ENCODE results near the gene GNPTAB.

DNA sequence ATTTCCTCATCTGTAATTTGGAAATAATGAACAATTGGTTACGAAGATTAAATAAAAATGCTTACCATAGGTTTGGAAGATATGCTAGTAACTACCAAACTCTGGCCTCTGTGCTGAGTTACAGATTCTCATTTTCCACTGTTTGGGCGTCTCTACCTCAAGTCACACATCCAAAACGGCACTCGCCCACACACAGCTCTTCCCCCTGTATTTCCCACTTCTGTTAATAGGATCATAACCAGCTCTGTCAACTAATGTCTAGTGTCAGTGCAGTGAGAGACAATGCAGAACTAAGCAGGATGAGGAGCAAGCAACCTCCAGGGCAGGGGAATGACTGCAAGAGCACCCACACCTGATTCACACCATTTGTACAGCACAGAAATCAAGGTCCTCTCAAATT, 80.6 kb downstream of the GNPTAB start:
- TF ChIP-seq GABPA (IDR thresholded peaks at IDR 0.05; ENCODE audit: borderline replicate concordance, insufficient read depth, low read length) (no peak), POU5F1 (IDR thresholded peaks at IDR 0.05; ENCODE audit: low read depth, low read length) (no peak), SAP30 (IDR thresholded peaks at IDR 0.05; ENCODE audit: insufficient read depth, insufficient replicate concordance, low read length) (no peak), POLR2A (IDR thresholded peaks at IDR 0.05; ENCODE audit: control extremely low read depth in 1 of 2, low read depth in 2 of 2, low read length in 2 of 2) (no peak), EP300 (IDR thresholded peaks at IDR 0.05; ENCODE audit: borderline replicate concordance in 1 of 2, low read depth in 2 of 2, low read length in 2 of 2) (no peak), POLR2AphosphoS5 (IDR thresholded peaks at IDR 0.05; ENCODE audit: low read depth, low read length) (no peak), SP2 (IDR thresholded peaks at IDR 0.05; ENCODE audit: low read length) (no peak), EGR1 (IDR thresholded peaks at IDR 0.05; ENCODE audit: borderline replicate concordance, low read depth, low read length) (no peak)
- TF ChIP-seq, protein P1, sequence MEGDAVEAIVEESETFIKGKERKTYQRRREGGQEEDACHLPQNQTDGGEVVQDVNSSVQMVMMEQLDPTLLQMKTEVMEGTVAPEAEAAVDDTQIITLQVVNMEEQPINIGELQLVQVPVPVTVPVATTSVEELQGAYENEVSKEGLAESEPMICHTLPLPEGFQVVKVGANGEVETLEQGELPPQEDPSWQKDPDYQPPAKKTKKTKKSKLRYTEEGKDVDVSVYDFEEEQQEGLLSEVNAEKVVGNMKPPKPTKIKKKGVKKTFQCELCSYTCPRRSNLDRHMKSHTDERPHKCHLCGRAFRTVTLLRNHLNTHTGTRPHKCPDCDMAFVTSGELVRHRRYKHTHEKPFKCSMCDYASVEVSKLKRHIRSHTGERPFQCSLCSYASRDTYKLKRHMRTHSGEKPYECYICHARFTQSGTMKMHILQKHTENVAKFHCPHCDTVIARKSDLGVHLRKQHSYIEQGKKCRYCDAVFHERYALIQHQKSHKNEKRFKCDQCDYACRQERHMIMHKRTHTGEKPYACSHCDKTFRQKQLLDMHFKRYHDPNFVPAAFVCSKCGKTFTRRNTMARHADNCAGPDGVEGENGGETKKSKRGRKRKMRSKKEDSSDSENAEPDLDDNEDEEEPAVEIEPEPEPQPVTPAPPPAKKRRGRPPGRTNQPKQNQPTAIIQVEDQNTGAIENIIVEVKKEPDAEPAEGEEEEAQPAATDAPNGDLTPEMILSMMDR (IDR thresholded peaks at IDR 0.05; ENCODE audit: control extremely low read depth in 1 of 3, insufficient read depth in 1 of 3, low read depth in 1 of 3, low read length in 3 of 3): no peak
- TF ChIP-seq, protein P2, sequence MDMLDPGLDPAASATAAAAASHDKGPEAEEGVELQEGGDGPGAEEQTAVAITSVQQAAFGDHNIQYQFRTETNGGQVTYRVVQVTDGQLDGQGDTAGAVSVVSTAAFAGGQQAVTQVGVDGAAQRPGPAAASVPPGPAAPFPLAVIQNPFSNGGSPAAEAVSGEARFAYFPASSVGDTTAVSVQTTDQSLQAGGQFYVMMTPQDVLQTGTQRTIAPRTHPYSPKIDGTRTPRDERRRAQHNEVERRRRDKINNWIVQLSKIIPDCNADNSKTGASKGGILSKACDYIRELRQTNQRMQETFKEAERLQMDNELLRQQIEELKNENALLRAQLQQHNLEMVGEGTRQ (IDR thresholded peaks at IDR 0.05; ENCODE audit: low read length): no peak
- TF ChIP-seq, protein P3, sequence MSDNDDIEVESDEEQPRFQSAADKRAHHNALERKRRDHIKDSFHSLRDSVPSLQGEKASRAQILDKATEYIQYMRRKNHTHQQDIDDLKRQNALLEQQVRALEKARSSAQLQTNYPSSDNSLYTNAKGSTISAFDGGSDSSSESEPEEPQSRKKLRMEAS (IDR thresholded peaks at IDR 0.05): no peak
